Measurements from ENCODE around the gene SEMA5A.

DNA sequence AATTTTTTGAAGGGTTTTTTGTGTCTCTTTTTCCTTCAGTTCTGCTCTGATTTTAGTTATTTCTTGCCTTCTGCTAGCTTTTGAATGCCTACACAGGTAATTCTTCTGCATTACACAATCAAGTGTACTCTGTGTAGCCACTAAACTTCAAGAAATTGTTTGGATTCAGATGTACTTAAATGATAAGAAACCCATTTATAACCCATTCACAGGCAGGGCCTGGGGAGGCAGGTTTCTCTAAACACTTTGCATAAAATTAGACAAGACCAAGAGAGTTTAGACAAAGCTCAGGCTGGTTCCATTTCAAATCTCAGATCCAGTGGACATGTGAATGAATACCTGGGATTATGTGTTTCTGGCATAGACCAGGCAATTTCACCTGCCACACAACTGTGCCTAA lies 41.3 kb upstream of the SEMA5A start:
- TF ChIP-seq, protein P1, sequence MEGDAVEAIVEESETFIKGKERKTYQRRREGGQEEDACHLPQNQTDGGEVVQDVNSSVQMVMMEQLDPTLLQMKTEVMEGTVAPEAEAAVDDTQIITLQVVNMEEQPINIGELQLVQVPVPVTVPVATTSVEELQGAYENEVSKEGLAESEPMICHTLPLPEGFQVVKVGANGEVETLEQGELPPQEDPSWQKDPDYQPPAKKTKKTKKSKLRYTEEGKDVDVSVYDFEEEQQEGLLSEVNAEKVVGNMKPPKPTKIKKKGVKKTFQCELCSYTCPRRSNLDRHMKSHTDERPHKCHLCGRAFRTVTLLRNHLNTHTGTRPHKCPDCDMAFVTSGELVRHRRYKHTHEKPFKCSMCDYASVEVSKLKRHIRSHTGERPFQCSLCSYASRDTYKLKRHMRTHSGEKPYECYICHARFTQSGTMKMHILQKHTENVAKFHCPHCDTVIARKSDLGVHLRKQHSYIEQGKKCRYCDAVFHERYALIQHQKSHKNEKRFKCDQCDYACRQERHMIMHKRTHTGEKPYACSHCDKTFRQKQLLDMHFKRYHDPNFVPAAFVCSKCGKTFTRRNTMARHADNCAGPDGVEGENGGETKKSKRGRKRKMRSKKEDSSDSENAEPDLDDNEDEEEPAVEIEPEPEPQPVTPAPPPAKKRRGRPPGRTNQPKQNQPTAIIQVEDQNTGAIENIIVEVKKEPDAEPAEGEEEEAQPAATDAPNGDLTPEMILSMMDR (IDR thresholded peaks at IDR 0.05), result no peak
- TF ChIP-seq POLR2AphosphoS5 (IDR thresholded peaks at IDR 0.05), result no peak
